Uterus (tissue), 4 donors: ENCODE data around the gene FOXD3. TPM values are rescaled to one million over a fixed set of nuclear protein-coding genes. Genes with fewer than 3 reads are reported as not detected.

Experiments used
- DNase-seq, 2 donors: peaks; one replicate each; pipeline ENCODE4 v3.0.0-alpha.2; 2019 to 2020
- H3K27ac ChIP-seq, 2 donors: fragments of 200-600 bp; sonication (generic); 1 replicate in 1 of 2; 2 replicates in 1 of 2; pipeline ENCODE4 v1.5.1; 2016 to 2018
- H3K27me3 ChIP-seq, 2 donors: fragments of 200-600 bp; sonication (generic); one replicate each; pipeline ENCODE4 v1.5.1; 2018 to 2019; ENCODE audit warnings: control low read depth in 1 of 2
- H3K36me3 ChIP-seq, 2 donors: fragments of 200-600 bp; sonication (generic); one replicate each; pipeline ENCODE4 v1.5.1; 2019; ENCODE audit warnings: control low read depth in 1 of 2
- H3K4me1 ChIP-seq, 2 donors: fragments of 200-600 bp; sonication (generic); one replicate each; pipeline ENCODE4 v1.5.1; 2018 to 2019; ENCODE audit warnings: control low read depth in 1 of 2
- H3K4me3 ChIP-seq, 2 donors: fragments of 200-600 bp; sonication (generic); 1 replicate in 1 of 2; 2 replicates in 1 of 2; pipeline ENCODE4 v1.5.1; 2018 to 2019; ENCODE audit warnings: mild to moderate bottlenecking in 1 of 2
- H3K9me3 ChIP-seq, 2 donors: fragments of 200-600 bp; sonication (generic); one replicate each; pipeline ENCODE4 v1.5.1; 2019; ENCODE audit warnings: control low read depth in 1 of 2
- CTCF ChIP-seq, 4 experiments: fragments of 200-600 bp in 2 of 4; fragments of 450-650 bp in 2 of 4; sonication (generic) in 2 of 4; IDR thresholded peaks; one replicate each; pipeline ENCODE4 v1.5.1; 2016 to 2019; ENCODE audit warnings: antibody characterized with exemption in 4 of 4, mild to moderate bottlenecking in 2 of 4, moderate library complexity in 1 of 4
- POLR2A ChIP-seq, 2 donors: fragments of 450-650 bp; IDR thresholded peaks; one replicate each; pipeline ENCODE4 v1.6.1; 2016; ENCODE audit warnings: antibody characterized with exemption in 2 of 2, mild to moderate bottlenecking in 1 of 2, moderate library complexity in 1 of 2
- intact Hi-C: fragments of 100-400 bp; cut with DNase I; formaldehyde crosslinking; loops from one replicate; pipeline ENCODE4 v1.15.1; 2023; ENCODE audit warnings: low total_unique reads
- total RNA-seq, 4 donors: library from RNA; depleted of rRNA in 3 of 4; stranded (reverse); fragments of >200 nt in 3 of 4; gene quantifications; one replicate each; pipeline versions ENCODE4 v1.1.0 to v1.2.4, GENCODE V29; 2014 to 2023
- donor health status: DM: yes; HTN: yes; CAD: no.

Gene FOXD3
- total RNA-seq, 4 donors from 2014 or later = 0.34 to 1.4 TPM; not detected in 2

GRCh38 chr1:63294803-63295594 is 27.4 kb upstream of the FOXD3 start:
- Histone ChIP-seq H3K27me3 (no peaks in the 10 kb centered on the region), H3K9me3 (no peaks in the 10 kb centered on the region), H3K27ac (no peak overlapping the region), H3K36me3 (no peaks in the 10 kb centered on the region), H3K4me1 (no peaks in the 10 kb centered on the region), H3K4me3 (no peak overlapping the region)
- intact Hi-C loops = no loop called here
- no peak for TF ChIP-seq POLR2A (IDR thresholded peaks at IDR 0.05)
- TF ChIP-seq CTCF (IDR thresholded peaks at IDR 0.05) = no peak
- DNase-seq = no peak

- no peaks in the 10 kb centered on the region for H3K27me3 ChIP-seq
- intact Hi-C loops = no loop called here
- H3K36me3 ChIP-seq = no peaks in the 10 kb centered on the region
- H3K4me1 ChIP-seq = no peaks in the 10 kb centered on the region
- no peaks in the 10 kb centered on the region for H3K9me3 ChIP-seq
- no peak overlapping the region for H3K27ac ChIP-seq
- no peak overlapping the region for H3K4me3 ChIP-seq
- TF ChIP-seq CTCF (IDR thresholded peaks at IDR 0.05) = no peak
- TF ChIP-seq POLR2A (IDR thresholded peaks at IDR 0.05) = no peak
- no peak for DNase-seq
Observed at GRCh38 chr1:63304410-63304809, 18.0 kb upstream of the FOXD3 start.

GRCh38 chr1:63305043-63305442 is 17.3 kb upstream of the FOXD3 start:
- no peak overlapping the region for H3K27ac ChIP-seq
- H3K9me3 ChIP-seq = no peaks in the 10 kb centered on the region
- H3K36me3 ChIP-seq = no peaks in the 10 kb centered on the region
- TF ChIP-seq CTCF (IDR thresholded peaks at IDR 0.05) = no peak
- TF ChIP-seq POLR2A (IDR thresholded peaks at IDR 0.05) = no peak
- no peak for DNase-seq
- no peaks in the 10 kb centered on the region for H3K27me3 ChIP-seq
- no peak overlapping the region for H3K4me3 ChIP-seq
- intact Hi-C loops = no loop called here
- no peaks in the 10 kb centered on the region for H3K4me1 ChIP-seq

- no peaks in the 10 kb centered on the region for H3K36me3 ChIP-seq
- DNase-seq = no peak
- H3K4me3 ChIP-seq = no peak overlapping the region
- no peaks in the 10 kb centered on the region for H3K4me1 ChIP-seq
- intact Hi-C loops = no loop called here
- no peaks in the 10 kb centered on the region for H3K9me3 ChIP-seq
- no peak for TF ChIP-seq CTCF (IDR thresholded peaks at IDR 0.05)
- TF ChIP-seq POLR2A (IDR thresholded peaks at IDR 0.05) = no peak
- no peak overlapping the region for H3K27ac ChIP-seq
- peaks cover 0 to 4% of the 10 kb centered on the region in 2 donors for H3K27me3 ChIP-seq
Observed at GRCh38 chr1:63307196-63307794, 15.1 kb upstream of the FOXD3 start.

GRCh38 chr1:63316598-63316983 is 5.8 kb upstream of the FOXD3 start:
- intact Hi-C loops = no loop called here
- Histone ChIP-seq H3K27me3 (peaks cover 37 to 58% of the 10 kb centered on the region in 2 donors), H3K4me3 (no peak overlapping the region), H3K27ac (no peak overlapping the region), H3K9me3 (no peaks in the 10 kb centered on the region), H3K4me1 (no peaks in the 10 kb centered on the region), H3K36me3 (no peaks in the 10 kb centered on the region)
- no peak for DNase-seq
- TF ChIP-seq POLR2A (IDR thresholded peaks at IDR 0.05) = no peak
- TF ChIP-seq CTCF (IDR thresholded peaks at IDR 0.05) = no peak
